ENCODE results near the gene EXD1. TPM values are rescaled to one million over a fixed set of nuclear protein-coding genes. Genes with fewer than 3 reads are reported as not detected.
A peak's percentile ranks its signal among the peaks of the same experiment; 100 is the strongest.
"Not testable (repeated sequence)": the region's sequence is repeated elsewhere in the genome, so short reads cannot be mapped to it uniquely, and the experiment has no call there.

EXD1 gene, protein sequence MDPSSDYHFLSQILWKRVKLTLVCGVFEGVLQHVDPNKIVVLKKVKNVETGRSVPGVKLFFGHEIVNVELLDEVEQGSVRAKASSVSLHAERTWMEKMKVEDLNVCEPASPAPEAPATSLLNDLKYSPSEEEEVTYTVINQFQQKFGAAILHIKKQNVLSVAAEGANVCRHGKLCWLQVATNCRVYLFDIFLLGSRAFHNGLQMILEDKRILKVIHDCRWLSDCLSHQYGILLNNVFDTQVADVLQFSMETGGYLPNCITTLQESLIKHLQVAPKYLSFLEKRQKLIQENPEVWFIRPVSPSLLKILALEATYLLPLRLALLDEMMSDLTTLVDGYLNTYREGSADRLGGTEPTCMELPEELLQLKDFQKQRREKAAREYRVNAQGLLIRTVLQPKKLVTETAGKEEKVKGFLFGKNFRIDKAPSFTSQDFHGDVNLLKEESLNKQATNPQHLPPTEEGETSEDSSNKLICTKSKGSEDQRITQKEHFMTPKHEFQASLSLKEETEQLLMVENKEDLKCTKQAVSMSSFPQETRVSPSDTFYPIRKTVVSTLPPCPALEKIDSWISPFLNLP
- total RNA-seq, result not detected

DNA sequence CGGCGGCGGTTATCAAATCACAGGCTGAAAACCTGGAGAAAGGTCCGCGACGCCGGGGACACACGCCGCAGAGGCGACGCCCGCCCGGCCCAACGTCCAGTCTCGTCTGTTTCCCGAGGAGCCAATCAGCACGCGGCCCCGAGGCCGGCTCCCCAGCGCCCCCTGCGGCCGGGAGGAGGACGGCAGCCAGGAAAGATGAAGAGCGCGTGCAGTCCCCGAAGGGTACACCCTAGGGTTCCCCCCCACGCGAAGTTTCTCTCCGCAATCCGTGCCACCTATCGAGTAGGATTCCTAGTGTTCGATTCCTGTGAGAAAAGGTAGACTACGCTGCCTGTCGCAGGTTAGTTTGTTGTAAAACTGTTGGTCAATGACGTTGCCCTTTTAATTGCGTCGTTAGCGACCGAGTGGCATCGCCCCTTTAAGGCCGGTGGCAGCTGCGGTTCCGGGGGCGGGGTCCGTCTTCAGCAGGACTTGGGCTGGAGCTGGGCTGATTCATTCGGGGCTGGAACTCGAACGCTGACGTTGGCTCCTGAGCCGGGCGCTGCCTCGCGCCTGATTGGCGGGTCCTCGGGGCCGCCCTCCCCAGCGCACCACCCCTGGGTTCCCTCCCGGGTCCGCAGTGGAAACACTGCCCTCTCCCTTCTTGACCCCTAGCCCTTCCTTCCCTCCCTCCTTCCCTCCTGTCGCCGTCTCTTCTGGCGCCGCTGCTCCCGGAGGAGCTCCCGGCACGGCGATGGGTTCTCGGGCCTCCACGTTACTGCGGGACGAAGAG, at the start of gene EXD1, which contains the start of gene CHP1:
Gene EXD1 (minus strand): TSS at position 108 of the 772 bp plus-strand sequence. CDS start 4,182 bp downstream, outside the sequence.
Gene CHP1 (plus strand): TSS at position 619 of the 772 bp plus-strand sequence. CDS start 115 bp downstream, at position 734.
- DNase-seq (ENCODE audit: low spot score) (peak; percentile 99), ATAC-seq (peak; percentile 94)

DNA sequence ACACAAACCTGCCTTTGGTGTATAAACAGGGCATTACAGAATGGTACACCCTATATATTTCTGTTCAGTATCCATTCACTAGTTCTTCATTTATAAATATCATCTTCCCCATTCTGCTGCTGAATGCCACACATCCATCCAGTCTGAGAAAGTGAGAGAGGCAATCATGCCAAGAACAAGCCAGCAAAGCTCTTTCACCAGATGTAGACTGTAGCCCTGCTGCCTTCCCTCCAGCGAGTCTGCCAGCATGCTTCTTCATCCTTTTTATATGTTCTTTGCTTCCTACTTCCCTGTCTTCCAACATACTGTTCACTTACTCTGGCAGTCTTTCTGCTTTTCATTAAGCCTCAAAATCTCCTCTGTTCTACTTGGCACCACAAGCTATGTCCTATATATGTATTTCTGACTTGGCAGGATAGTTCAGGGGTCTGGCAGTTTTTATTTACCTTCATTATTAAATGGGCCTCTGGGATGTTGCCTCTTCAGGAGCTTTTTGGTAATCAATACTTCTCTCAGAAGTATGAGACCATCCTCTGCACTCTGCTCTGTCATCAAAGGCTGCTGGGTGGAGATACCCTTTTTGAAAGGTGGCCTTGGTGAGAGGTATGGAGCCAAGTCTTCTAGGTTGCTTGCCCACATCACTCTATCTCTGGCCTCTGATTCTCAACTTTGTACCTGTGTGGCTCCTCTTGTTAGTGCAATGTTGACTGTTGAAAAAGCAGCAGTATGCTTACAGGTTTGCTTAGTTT, 49.2 kb upstream of the EXD1 start:
- ATAC-seq (no peak), DNase-seq (ENCODE audit: low spot score) (peak; percentile 26)

DNA sequence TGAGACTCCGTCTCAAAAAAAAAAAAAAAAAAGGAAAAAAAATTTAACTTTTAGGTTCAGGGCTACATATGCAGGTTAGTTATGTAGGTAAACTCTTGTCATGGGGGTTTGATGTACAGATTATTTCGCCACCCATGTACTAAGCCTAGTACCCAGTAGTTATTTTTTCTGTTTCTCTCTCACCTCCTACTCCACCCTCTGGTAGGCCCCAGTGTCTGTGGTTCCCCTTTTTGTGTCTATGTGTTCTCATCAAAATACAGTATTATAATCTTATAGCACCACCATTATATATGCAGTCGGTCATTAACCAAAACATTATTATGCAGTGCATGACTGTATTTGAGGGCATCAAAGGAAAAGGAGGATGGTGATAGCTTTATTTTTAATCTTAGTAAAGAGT, 47.8 kb upstream of the EXD1 start:
- no peak for ATAC-seq
- no peak for DNase-seq (ENCODE audit: low spot score)

DNA sequence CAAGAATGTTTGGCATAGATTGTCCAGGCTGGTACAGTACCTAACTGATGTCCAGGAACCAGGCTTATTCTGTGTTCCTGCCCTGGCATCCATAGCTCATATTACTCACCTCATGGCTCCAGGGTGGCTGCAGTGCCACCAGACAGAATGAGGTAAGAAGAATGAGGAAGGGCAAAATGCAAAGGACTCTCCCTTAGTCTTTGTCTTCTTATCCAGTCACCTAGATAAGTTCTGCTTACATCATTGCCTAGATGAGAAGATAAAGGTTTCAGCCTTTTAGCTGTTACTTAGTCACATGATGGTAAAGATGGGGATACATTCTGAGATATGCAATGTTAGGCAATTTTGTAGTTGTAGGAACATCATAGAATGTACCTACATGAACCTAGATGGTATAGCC, 46.3 kb upstream of the EXD1 start:
- ATAC-seq, result no peak
- no peak for DNase-seq (ENCODE audit: low spot score)

DNA sequence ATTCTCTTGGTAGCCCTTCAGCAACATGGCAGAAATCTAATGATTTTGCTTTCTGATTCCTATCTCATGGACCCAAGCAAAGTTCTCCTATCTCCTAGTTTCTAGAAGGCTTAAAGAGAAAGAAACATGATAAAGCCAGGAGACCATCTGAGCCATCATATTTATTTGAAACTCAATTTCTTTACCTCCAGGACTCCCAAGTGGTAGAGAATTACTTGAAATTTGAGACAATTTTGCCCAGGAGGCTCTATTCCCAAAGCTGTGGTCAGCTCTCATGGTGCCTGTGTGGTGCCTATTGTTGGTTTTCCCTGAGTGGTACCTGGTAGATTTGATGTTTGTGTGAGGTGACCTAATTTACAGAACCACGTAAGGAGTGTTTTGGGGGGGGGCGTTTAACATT, 39.3 kb upstream of the EXD1 start:
- no peak for ATAC-seq
- no peak for DNase-seq (ENCODE audit: low spot score)

DNA sequence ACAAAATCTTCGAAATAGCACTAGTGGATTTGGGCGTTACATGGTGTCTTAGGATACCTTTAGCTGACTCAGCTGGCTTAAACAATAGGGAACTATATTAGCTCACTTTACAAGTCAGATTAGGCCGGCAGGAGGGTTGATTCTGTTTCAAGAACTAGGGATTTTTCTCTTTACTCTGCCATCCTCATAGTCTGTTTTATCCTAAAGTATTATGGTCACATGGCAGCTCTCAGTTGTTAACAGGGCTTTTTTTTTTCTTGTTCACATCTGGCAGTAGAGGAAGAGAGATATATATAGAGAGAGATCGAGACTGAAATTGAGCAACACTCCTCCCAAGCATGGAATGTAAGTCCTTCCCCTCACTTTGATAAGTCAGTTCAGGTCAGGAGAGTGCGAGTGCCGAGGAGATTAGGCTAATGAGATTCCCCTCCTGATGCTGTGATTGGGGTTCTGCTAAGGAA, 33.4 kb upstream of the EXD1 start:
- ATAC-seq, result no peak
- DNase-seq (ENCODE audit: low spot score), result no peak

DNA sequence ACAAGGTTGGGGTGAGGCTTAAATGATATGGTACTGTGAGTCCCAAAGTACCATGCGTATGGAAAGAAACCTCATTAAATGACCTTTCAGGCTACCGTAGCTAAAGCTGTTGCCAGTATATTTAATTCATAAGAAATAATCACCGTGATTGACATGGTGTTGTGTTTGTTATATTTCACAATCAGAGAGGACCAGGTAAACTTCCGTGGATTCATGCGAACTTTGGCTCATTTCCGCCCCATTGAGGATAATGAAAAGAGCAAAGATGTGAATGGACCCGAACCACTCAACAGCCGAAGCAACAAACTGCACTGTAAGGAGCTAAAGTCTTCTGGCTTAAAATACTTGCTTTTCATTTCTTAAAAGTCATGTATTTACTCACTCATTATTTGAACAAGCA, 32.0 kb upstream of the EXD1 start:
- ATAC-seq (peak; percentile 26), DNase-seq (ENCODE audit: low spot score) (no peak)

DNA sequence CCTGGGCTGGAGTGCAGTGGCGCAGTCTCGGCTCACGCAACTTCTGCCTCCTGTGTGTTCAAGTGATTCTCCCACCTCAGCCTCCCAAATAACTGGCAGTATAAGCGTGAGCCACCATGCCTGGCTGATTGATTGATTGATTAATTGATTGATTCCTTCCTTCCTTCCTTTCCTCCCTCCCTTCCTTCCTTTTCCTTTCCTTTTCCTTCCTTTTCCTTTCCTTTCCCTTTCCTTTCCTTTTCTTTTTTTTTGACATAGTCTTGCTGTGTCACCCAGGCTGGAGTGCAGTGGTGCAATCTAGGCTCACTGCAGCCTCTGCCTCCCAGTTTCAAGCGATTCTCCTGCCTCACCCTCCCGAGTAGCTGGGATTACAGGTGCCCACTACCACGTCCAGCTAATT, 30.4 kb upstream of the EXD1 start:
- DNase-seq (ENCODE audit: low spot score); ATAC-seq: not testable (repeated sequence)

DNA sequence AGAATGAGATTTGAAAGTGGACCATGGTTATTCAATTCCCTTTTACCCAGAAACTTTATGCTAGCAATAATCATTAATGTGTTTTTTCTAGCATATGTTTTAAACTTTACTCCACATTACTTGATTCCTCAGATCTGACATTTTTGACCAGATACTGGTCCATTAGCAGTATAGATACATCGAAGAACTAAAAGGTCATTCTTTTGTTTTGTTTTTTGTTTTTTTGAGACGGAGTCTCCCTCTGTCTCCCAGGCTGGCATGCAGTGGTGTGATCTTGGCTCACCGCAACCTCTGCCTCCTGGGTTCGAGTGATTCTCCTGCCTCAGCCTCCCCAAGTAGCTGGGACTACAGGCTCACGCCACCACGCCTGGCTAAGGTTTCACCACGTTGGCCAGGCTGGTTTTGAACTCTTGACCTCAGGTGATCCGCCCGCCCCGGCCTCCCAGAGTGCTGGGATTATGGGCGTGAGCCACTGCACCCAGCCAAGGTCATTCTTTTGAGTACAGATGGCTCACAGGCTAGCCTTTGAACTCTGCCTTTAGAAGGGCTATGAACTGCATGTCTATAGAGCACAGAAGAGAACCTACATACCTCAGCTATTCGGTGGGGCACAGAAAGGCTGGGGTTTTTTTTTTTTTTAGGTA, 29.1 kb upstream of the EXD1 start:
- ATAC-seq (peak; percentile 74), DNase-seq (ENCODE audit: low spot score) (peak; percentile 94)

DNA sequence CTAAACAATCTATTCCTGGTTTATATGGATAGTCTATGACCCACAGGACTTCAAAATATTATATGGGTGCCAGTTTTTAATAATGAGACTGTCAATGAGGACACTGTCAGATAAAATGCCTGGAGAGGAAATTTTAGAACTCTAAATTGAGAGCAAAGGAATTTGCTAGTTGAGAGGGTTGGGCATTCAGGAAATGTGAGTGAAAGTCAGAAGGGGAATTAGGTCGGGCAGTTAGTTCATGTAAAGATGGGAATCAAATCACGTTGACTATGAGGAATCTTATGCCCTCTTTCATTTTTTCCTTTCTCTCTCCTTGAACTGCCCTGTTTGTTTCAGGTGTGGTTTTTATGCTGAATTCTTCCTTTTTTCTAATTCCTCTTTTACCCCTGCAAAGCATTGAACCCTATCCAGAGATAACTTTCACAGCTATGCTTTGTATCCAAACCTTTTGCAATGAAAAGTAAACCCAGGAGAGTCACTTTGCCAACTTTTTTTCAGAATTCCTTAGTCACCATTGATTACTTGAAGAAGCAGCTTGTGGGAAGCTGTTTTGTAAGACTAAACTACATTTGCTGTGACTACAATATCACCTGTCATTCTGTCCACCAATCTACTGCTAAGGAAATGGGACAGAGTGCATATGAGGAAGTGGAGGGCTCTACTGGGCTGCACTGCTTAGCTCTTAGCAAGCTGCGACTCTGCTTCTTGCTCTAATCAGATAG, 28.4 kb upstream of the EXD1 start:
- DNase-seq (ENCODE audit: low spot score), result no peak
- peak; percentile 58 for ATAC-seq

DNA sequence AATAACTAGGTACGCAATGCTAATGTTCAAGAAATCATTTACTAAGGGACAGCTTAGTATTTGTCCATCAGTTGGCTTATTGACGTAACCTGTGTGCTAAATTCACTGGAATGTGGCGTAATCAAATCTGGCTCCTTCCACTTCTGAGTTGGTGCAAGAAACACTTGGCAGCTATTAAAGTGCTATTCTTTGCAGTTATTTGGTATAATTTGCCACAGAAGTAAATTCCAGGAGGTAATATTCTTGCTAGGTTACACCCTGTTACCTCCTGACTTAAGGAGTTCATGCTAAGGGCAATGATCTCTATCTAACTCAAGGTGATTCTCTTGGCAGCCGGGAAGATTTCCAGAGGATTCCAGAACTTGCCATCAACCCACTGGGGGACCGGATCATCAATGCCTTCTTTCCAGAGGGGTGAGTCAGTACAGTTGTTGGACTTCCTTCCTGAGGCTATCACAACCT, 26.1 kb upstream of the EXD1 start:
- DNase-seq (ENCODE audit: low spot score) (peak; percentile 84), ATAC-seq (peak; percentile 48)

DNA sequence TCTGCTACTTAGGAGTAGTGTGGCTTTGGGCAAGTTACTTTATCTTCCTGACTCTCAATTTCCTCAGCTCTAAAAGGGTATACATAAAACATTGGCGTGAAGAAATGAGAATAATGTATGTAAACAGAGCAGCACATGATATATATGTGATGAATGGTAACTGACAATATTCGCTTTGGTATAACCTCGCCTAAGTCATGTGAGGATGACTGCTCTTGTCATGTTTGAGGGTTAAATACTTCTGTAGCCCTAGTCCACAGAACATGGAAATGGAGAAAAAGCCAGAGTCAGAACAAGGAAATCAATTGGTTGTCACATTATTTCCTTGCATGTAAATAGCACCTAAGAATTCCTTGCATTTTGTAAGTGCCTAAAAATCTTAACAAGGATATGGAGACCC, 25.5 kb upstream of the EXD1 start:
- ATAC-seq (peak; percentile 8), DNase-seq (ENCODE audit: low spot score) (no peak)

DNA sequence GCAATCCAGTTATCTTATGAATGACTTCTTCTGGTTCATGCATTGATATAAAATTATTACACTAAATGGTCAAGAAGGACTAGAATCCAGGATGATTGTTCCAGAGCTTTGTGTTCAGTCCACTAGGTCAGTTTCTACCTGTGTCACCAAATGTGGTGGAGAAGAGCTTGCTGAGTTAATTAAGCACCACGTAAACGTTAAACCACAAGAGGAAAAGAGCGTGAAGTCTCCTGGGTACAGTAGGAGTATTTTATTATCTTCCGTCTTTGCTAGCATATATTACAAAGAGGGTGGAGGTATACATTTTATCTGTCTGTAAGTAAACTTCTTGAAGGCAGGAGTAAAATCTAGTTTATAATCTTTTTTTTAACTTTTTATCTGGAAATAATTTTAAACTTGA, 24.0 kb upstream of the EXD1 start:
- ATAC-seq (no peak), DNase-seq (ENCODE audit: low spot score) (no peak)

DNA sequence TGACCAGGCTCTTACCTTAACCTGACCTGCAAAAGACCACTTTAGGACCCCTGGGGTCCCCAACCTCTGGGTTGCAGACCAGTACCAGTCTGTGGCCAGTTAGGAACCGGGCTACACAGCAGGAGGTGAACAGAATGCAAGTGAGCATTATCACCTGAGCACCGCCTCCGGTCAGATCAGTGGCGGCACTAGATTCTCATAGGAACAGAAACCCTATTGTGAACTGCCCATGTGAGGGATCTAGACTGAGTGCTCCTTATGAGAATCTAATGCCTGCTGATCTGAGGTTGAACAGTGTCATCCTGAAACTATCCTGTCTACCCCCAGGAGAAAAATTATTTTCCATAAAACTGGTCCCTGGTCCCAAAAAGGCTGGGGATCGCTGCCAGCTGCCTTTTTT, 20.9 kb upstream of the EXD1 start:
- DNase-seq (ENCODE audit: low spot score) (no peak), ATAC-seq (no peak)

DNA sequence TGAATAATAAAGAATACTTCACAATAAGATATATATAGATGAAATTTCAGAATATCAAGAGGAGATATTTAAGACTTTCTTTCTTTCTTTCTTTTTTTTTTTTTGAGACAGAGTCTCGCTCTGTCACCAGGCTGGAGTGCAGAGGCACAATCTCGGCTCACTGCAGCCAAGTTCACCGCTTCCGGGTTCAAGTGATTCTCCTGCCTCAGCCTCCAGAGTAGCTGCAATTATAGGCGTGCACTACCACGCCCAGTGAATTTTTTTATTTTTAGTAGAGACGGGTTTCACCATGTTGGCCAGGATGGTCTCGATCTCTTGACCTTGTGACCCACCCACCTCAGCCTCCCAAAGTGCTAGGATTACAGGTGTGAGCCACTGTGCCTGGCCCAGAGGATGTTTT, 20.2 kb upstream of the EXD1 start:
- not testable (repeated sequence) for ATAC-seq; DNase-seq (ENCODE audit: low spot score)

DNA sequence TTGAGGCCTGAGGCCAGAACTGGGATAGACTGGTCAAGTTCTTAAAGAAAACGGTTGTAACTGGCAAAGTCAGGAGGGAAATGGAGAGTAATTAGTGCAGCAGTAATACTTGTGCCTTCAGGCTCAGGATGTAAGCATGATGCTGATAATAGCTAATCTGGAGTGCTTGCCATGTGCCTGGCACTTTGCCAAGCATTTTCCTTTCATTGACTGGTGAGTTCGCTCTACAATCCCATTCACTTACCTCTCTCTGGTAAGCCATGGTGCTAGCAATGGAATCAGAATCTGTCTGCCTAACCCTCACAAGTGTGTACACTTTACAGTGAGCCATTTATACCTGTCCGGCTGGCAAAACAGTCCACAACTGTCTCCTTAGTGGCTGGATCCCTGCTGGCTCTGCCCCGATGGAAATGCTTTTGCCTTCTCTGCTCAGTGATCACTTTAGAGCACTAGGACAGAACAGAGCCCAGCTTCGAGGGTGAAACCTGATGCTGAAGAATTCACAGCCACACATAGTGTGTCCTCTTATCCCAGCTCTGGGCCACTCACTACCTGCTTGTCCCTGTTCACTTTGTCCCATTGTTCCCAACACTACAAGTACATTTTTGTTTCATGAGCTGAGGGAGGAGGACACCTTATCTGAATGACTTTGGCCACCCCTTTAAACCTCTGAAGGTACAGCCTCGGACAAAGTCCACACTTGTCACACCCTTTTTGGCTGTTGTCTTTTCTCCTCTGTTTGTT, 10.8 kb upstream of the EXD1 start:
- ATAC-seq, result peak; percentile 89
- DNase-seq (ENCODE audit: low spot score), result no peak

DNA sequence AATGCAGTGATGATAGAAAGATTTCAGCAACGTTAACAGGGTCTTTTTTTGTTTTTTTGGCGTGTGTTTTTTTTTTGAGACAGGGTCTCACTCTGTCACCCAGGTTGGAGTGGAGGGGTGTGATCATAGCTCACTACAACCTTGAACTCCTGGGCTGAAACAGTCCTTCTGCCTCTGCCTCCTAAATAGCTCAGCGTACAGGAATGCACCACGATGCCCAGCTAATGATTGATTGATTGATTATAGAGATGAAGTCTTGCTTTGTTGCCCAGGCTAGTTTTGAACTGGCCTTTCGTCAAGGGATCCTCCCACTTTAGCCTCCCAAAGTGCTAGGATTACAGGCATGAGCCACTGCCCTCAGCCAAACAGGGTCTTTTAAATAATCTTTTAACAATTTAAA, 7.5 kb upstream of the EXD1 start:
- ATAC-seq (no peak), DNase-seq (ENCODE audit: low spot score) (no peak)

DNA sequence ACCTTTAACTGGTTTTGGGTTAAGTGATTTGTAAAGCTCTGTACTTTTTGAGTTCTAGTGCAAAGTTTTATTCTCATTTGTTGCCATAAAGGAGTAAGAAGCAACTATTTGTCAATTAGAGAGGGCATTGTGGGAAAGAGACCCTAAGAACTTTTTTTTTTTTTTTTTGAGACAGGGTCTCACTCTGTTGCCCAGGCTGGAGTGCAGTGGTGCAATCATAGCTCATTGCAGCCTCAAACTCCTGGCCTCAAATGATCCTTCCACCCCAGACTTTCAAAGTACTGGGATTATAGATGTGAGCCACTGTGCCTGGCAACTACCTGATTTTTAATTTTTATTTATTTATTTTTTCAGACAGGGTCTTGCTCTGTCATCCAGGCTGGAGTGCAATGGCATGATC, 5.4 kb upstream of the EXD1 start:
- ATAC-seq (no peak), DNase-seq (ENCODE audit: low spot score) (no peak)

DNA sequence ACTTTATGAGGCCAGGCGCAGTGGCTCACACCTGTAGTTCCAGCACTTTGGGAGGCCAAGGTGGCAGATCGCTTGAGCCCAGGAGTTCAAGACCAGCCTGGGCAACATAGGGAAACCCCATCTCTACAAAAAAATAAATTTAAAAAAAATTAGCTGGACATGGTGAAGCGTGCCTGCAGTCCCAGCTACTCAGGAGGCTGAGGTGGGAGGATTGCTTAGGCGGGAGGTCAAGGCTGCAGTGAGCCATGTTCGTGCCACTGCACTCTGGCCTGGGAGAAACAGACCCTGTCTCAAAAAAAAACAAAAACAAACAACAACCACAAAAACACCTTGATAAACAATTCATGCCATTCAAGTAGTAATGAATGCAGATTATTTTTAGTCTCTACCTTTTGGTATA, 4.7 kb upstream of the EXD1 start:
- ATAC-seq; DNase-seq (ENCODE audit: low spot score): not testable (repeated sequence)
